ENCODE results near the gene DTL.
A peak's percentile ranks its signal among the peaks of the same experiment; 100 is the strongest.

DTL gene

GRCh38 chr1:212078826-212079225 lies 43.3 kb downstream of the DTL start:
- FAIRE-seq (no peak), DNase-seq (ENCODE audit: insufficient read length, low spot score) (no peak)
- no peak for TF ChIP-seq POU2F2 (IDR thresholded peaks at IDR 0.05; ENCODE audit: low read depth, low read length)
- TF ChIP-seq SPI1 (IDR thresholded peaks at IDR 0.05; ENCODE audit: low read depth, low read length) = no peak
- no peak for TF ChIP-seq POLR2A (IDR thresholded peaks at IDR 0.05; ENCODE audit: low read depth, low read length)
- no peak for TF ChIP-seq PAX5 (IDR thresholded peaks at IDR 0.05; ENCODE audit: insufficient read depth, low read length, severe bottlenecking)
- no peak for TF ChIP-seq POLR2AphosphoS5 (IDR thresholded peaks at IDR 0.05; ENCODE audit: low read depth, low read length)
- TF ChIP-seq TAF1 (IDR thresholded peaks at IDR 0.05; ENCODE audit: low read depth, low read length) = no peak

GRCh38 chr1:212082765-212083406 lies 47.3 kb downstream of the DTL start:
- no peak for FAIRE-seq
- DNase-seq (ENCODE audit: insufficient read length, low spot score) = no peak
- TF ChIP-seq POLR2A (IDR thresholded peaks at IDR 0.05; ENCODE audit: low read depth, low read length) (no peak), TAF1 (IDR thresholded peaks at IDR 0.05; ENCODE audit: low read depth, low read length) (no peak), PAX5 (IDR thresholded peaks at IDR 0.05; ENCODE audit: insufficient read depth, low read length, severe bottlenecking) (no peak), POLR2AphosphoS5 (IDR thresholded peaks at IDR 0.05; ENCODE audit: low read depth, low read length) (no peak)

- DNase-seq (ENCODE audit: insufficient read length, low spot score) = no peak
- FAIRE-seq = peak; percentile 33
- TF ChIP-seq POLR2AphosphoS5 (IDR thresholded peaks at IDR 0.05; ENCODE audit: low read depth, low read length) (no peak), SPI1 (IDR thresholded peaks at IDR 0.05; ENCODE audit: low read depth, low read length) (peak; percentile 94)
Observed at GRCh38 chr1:212089560-212090163, 54.1 kb downstream of the DTL start.

- TF ChIP-seq SPI1 (IDR thresholded peaks at IDR 0.05; ENCODE audit: low read depth, low read length) (no peak), TAF1 (IDR thresholded peaks at IDR 0.05; ENCODE audit: low read depth, low read length) (no peak), POLR2AphosphoS5 (IDR thresholded peaks at IDR 0.05; ENCODE audit: low read depth, low read length) (no peak), PAX5 (IDR thresholded peaks at IDR 0.05; ENCODE audit: insufficient read depth, low read length, severe bottlenecking) (no peak), POU2F2 (IDR thresholded peaks at IDR 0.05; ENCODE audit: low read depth, low read length) (no peak), POLR2A (IDR thresholded peaks at IDR 0.05; ENCODE audit: low read depth, low read length) (no peak)
- FAIRE-seq = no peak
- no peak for DNase-seq (ENCODE audit: insufficient read length, low spot score)
Observed at GRCh38 chr1:212091438-212092121, 56.0 kb downstream of the DTL start.

- DNase-seq (ENCODE audit: insufficient read length, low spot score) (no peak), FAIRE-seq (no peak)
- TF ChIP-seq SPI1 (IDR thresholded peaks at IDR 0.05; ENCODE audit: low read depth, low read length) = no peak
- TF ChIP-seq POLR2A (IDR thresholded peaks at IDR 0.05; ENCODE audit: low read depth, low read length) = no peak
- no peak for TF ChIP-seq POLR2AphosphoS5 (IDR thresholded peaks at IDR 0.05; ENCODE audit: low read depth, low read length)
- TF ChIP-seq POU2F2 (IDR thresholded peaks at IDR 0.05; ENCODE audit: low read depth, low read length) = no peak
Observed at GRCh38 chr1:212097360-212097759, 61.8 kb downstream of the DTL start.

GRCh38 chr1:212098310-212098709 lies 62.8 kb downstream of the DTL start:
- DNase-seq (ENCODE audit: insufficient read length, low spot score) = no peak
- FAIRE-seq = no peak

GRCh38 chr1:212098771-212099170 lies 63.2 kb downstream of the DTL start:
- no peak for DNase-seq (ENCODE audit: insufficient read length, low spot score)
- no peak for FAIRE-seq
- no peak for TF ChIP-seq SPI1 (IDR thresholded peaks at IDR 0.05; ENCODE audit: low read depth, low read length)

More at GRCh38 chr1:212098310-212098709, 62.8 kb downstream of the DTL start:
- TF ChIP-seq POU2F2 (IDR thresholded peaks at IDR 0.05; ENCODE audit: low read depth, low read length) = no peak
- no peak for TF ChIP-seq PAX5 (IDR thresholded peaks at IDR 0.05; ENCODE audit: insufficient read depth, low read length, severe bottlenecking)
- TF ChIP-seq POLR2AphosphoS5 (IDR thresholded peaks at IDR 0.05; ENCODE audit: low read depth, low read length) = no peak
- TF ChIP-seq TAF1 (IDR thresholded peaks at IDR 0.05; ENCODE audit: low read depth, low read length) = no peak
- no peak for TF ChIP-seq SPI1 (IDR thresholded peaks at IDR 0.05; ENCODE audit: low read depth, low read length)
- no peak for TF ChIP-seq POLR2A (IDR thresholded peaks at IDR 0.05; ENCODE audit: low read depth, low read length)

GRCh38 chr1:212101251-212101650 lies 65.7 kb downstream of the DTL start:
- no peak for DNase-seq (ENCODE audit: insufficient read length, low spot score)
- TF ChIP-seq TAF1 (IDR thresholded peaks at IDR 0.05; ENCODE audit: low read depth, low read length) (no peak), SPI1 (IDR thresholded peaks at IDR 0.05; ENCODE audit: low read depth, low read length) (no peak), POU2F2 (IDR thresholded peaks at IDR 0.05; ENCODE audit: low read depth, low read length) (no peak), POLR2AphosphoS5 (IDR thresholded peaks at IDR 0.05; ENCODE audit: low read depth, low read length) (no peak), POLR2A (IDR thresholded peaks at IDR 0.05; ENCODE audit: low read depth, low read length) (no peak), PAX5 (IDR thresholded peaks at IDR 0.05; ENCODE audit: insufficient read depth, low read length, severe bottlenecking) (no peak)
- FAIRE-seq = no peak

- no peak for DNase-seq (ENCODE audit: insufficient read length, low spot score)
- TF ChIP-seq PAX5 (IDR thresholded peaks at IDR 0.05; ENCODE audit: insufficient read depth, low read length, severe bottlenecking) (no peak), SPI1 (IDR thresholded peaks at IDR 0.05; ENCODE audit: low read depth, low read length) (no peak), POU2F2 (IDR thresholded peaks at IDR 0.05; ENCODE audit: low read depth, low read length) (no peak)
- no peak for FAIRE-seq
Observed at GRCh38 chr1:212101735-212102134, 66.2 kb downstream of the DTL start.

GRCh38 chr1:212104586-212105325 lies 69.2 kb downstream of the DTL start:
- DNase-seq (ENCODE audit: insufficient read length, low spot score) = no peak
- no peak for FAIRE-seq
- no peak for TF ChIP-seq POLR2A (IDR thresholded peaks at IDR 0.05; ENCODE audit: low read depth, low read length)
- no peak for TF ChIP-seq SPI1 (IDR thresholded peaks at IDR 0.05; ENCODE audit: low read depth, low read length)
- TF ChIP-seq PAX5 (IDR thresholded peaks at IDR 0.05; ENCODE audit: insufficient read depth, low read length, severe bottlenecking) = no peak
- no peak for TF ChIP-seq POLR2AphosphoS5 (IDR thresholded peaks at IDR 0.05; ENCODE audit: low read depth, low read length)
- no peak for TF ChIP-seq TAF1 (IDR thresholded peaks at IDR 0.05; ENCODE audit: low read depth, low read length)
- no peak for TF ChIP-seq POU2F2 (IDR thresholded peaks at IDR 0.05; ENCODE audit: low read depth, low read length)

Data from GM12891 (cell line).